Calu3 (cell line): Measurements from ENCODE around the gene UBE2Q1. TPM values are rescaled to one million over a fixed set of nuclear protein-coding genes. Genes with fewer than 3 reads are reported as not detected.
A peak's percentile ranks its signal among the peaks of the same experiment; 100 is the strongest.
"Not testable (repeated sequence)": the region's sequence is repeated elsewhere in the genome, so short reads cannot be mapped to it uniquely, and the experiment has no call there.

ENCODE experiments used
- BruUV-seq: library from RNA; stranded (reverse); fragments of 400-500 nt; replicated peaks from 2 replicates; lab custom pipeline; 2021; lab: Mats Ljungman, UMichigan
- CTCF ChIA-PET: fragments of 300-600 bp; sonication (Branson Sonifier 250); formaldehyde crosslinking; loops from one replicate; lab custom pipeline; 2022; ENCODE audit warnings: antibody characterized with exemption; lab: Charles Lee
- DNase-seq: peaks from one replicate; pipeline ENCODE4 v3.0.0; 2022
- H3K27ac Mint-ChIP-seq: one replicate; pipeline ENCODE4 v1.8.0; 2022; ENCODE audit warnings: mixed read lengths; ENCODE audit not compliant: unreplicated experiment
- H3K27me3 Mint-ChIP-seq: one replicate; pipeline ENCODE4 v1.8.0; 2022; ENCODE audit warnings: mixed read lengths; ENCODE audit not compliant: unreplicated experiment
- H3K36me3 Mint-ChIP-seq: one replicate; pipeline ENCODE4 v1.8.0; 2022; ENCODE audit warnings: mild to moderate bottlenecking, moderate library complexity, mixed read lengths; ENCODE audit not compliant: insufficient read depth, unreplicated experiment
- H3K4me1 Mint-ChIP-seq: one replicate; pipeline ENCODE4 v1.8.0; 2022; ENCODE audit warnings: mild to moderate bottlenecking, low read depth, mixed read lengths; ENCODE audit not compliant: unreplicated experiment
- H3K4me3 Mint-ChIP-seq: one replicate; pipeline ENCODE4 v1.8.0; 2022; ENCODE audit warnings: mild to moderate bottlenecking, low read depth, moderate library complexity, mixed read lengths; ENCODE audit not compliant: unreplicated experiment
- H3K9me3 Mint-ChIP-seq: one replicate; pipeline ENCODE4 v1.8.0; 2022; ENCODE audit warnings: low read depth, mixed read lengths; ENCODE audit not compliant: unreplicated experiment
- CTCF ChIP-seq: fragments of 200-600 bp; IDR thresholded peaks from one replicate; pipeline ENCODE4 v1.8.0; 2022; ENCODE audit warnings: antibody characterized with exemption; ENCODE audit not compliant: unreplicated experiment
- intact Hi-C: fragments of 100-400 bp; cut with micrococcal nuclease; formaldehyde crosslinking; loops from one replicate; pipeline ENCODE4 v1.10.0; 2022; ENCODE audit not compliant: unreplicated experiment
- total RNA-seq: library from RNA; stranded (reverse); gene quantifications from 2 replicates; pipeline ENCODE4 v1.2.3, GENCODE V29; 2022

UBE2Q1 gene
- total RNA-seq, 1 experiment from 2014 or later: 96.7 TPM

GRCh38 chr1:154536570-154536969 lies 21.9 kb downstream of the UBE2Q1 start:
- no peak for TF ChIP-seq CTCF
- no TSS peak for BruUV-seq
- no peak for DNase-seq
- H3K9me3 Mint-ChIP-seq: no peaks in the 10 kb centered on the region
- intact Hi-C loops: no loop called here
- no peak overlapping the region for H3K4me3 Mint-ChIP-seq
- H3K4me1 Mint-ChIP-seq: peaks cover 8% of the 10 kb centered on the region
- H3K36me3 Mint-ChIP-seq: no peaks in the 10 kb centered on the region
- no peak overlapping the region for H3K27ac Mint-ChIP-seq
- peaks cover 88% of the 10 kb centered on the region for H3K27me3 Mint-ChIP-seq
- CTCF ChIA-PET: no interaction called here

GRCh38 chr1:154533952-154534844 lies 24.3 kb downstream of the UBE2Q1 start:
- TF ChIP-seq CTCF: peak; percentile 71
- H3K27ac Mint-ChIP-seq: no peak overlapping the region
- no peak overlapping the region for H3K4me3 Mint-ChIP-seq
- peaks cover 64% of the 10 kb centered on the region for H3K27me3 Mint-ChIP-seq
- intact Hi-C loops: no loop called here
- no peaks in the 10 kb centered on the region for H3K4me1 Mint-ChIP-seq
- BruUV-seq: no TSS peak
- peak; percentile 66 for DNase-seq
- H3K9me3 Mint-ChIP-seq: no peaks in the 10 kb centered on the region
- H3K36me3 Mint-ChIP-seq: no peaks in the 10 kb centered on the region
- CTCF ChIA-PET: interaction anchor here (0.6 to 3.0 kb wide), 3 partner anchors 12 to 206 kb away, joined by 3 to 18 read pairs (median 3); no protein-coding TSS in a partner anchor

- DNase-seq, H3K4me3 Mint-ChIP-seq, H3K4me1 Mint-ChIP-seq, BruUV-seq, H3K27ac Mint-ChIP-seq, H3K9me3 Mint-ChIP-seq, intact Hi-C loops, H3K36me3 Mint-ChIP-seq: not testable (repeated sequence)
- CTCF ChIA-PET: interaction anchor here (0.6 kb wide), 1 partner anchor 33 kb away, joined by 5 read pairs; no protein-coding TSS in a partner anchor
- H3K27me3 Mint-ChIP-seq: peaks cover 42% of the 10 kb centered on the region
Observed at GRCh38 chr1:154531950-154532349, 26.5 kb downstream of the UBE2Q1 start.

GRCh38 chr1:154529308-154529707 lies 29.2 kb downstream of the UBE2Q1 start:
- Mint-ChIP-seq H3K27ac (no peak overlapping the region), H3K36me3 (no peaks in the 10 kb centered on the region), H3K27me3 (peaks cover 26% of the 10 kb centered on the region), H3K4me3 (no peak overlapping the region), H3K9me3 (no peaks in the 10 kb centered on the region), H3K4me1 (no peaks in the 10 kb centered on the region)
- CTCF ChIA-PET: no interaction called here
- intact Hi-C loops: no loop called here
- no peak for DNase-seq
- no peak for TF ChIP-seq CTCF
- BruUV-seq: no TSS peak

GRCh38 chr1:154527192-154527591 lies 31.3 kb downstream of the UBE2Q1 start:
- Mint-ChIP-seq H3K4me3 (no peak overlapping the region), H3K27ac (no peak overlapping the region), H3K27me3 (peaks cover 32% of the 10 kb centered on the region), H3K4me1 (no peaks in the 10 kb centered on the region), H3K36me3 (no peaks in the 10 kb centered on the region), H3K9me3 (no peaks in the 10 kb centered on the region)
- no TSS peak for BruUV-seq
- CTCF ChIA-PET: no interaction called here
- DNase-seq: no peak
- no peak for TF ChIP-seq CTCF
- intact Hi-C loops: no loop called here
